ENCODE data around the gene SQSTM1. TPM values are rescaled to one million over a fixed set of nuclear protein-coding genes. Genes with fewer than 3 reads are reported as not detected.

Gene SQSTM1
- total RNA-seq, 1 donor from 2014 or later = 548 TPM

- DNase-seq (ENCODE audit: low read depth in 2 of 2) = no peak
Measured at GRCh38 chr5:179794575-179794974, 26.1 kb upstream of the SQSTM1 start.

GRCh38 chr5:179795049-179795862 lies 25.4 kb upstream of the SQSTM1 start:
- no peak for DNase-seq (ENCODE audit: low read depth in 2 of 2)

GRCh38 chr5:179795863-179796833 lies 24.6 kb upstream of the SQSTM1 start:
- peak; percentile 86 for DNase-seq (ENCODE audit: low read depth in 2 of 2)

- no peak for DNase-seq (ENCODE audit: low read depth in 2 of 2)
Measured at GRCh38 chr5:179796877-179797608, 23.7 kb upstream of the SQSTM1 start.

GRCh38 chr5:179797741-179798140 lies 23.0 kb upstream of the SQSTM1 start:
- no peak for DNase-seq (ENCODE audit: low read depth in 2 of 2)

GRCh38 chr5:179798144-179798770 lies 22.4 kb upstream of the SQSTM1 start:
- DNase-seq (ENCODE audit: low read depth in 2 of 2) = no peak

- no peak for DNase-seq (ENCODE audit: low read depth in 2 of 2)
Measured at GRCh38 chr5:179798771-179799643, 21.7 kb upstream of the SQSTM1 start.

GRCh38 chr5:179799644-179799973 lies 21.1 kb upstream of the SQSTM1 start:
- DNase-seq (ENCODE audit: low read depth in 2 of 2) = no peak

- DNase-seq (ENCODE audit: low read depth in 2 of 2) = no peak
Measured at GRCh38 chr5:179800071-179800695, 20.5 kb upstream of the SQSTM1 start.

- DNase-seq (ENCODE audit: low read depth in 2 of 2) = no peak
Measured at GRCh38 chr5:179800696-179801201, 20.0 kb upstream of the SQSTM1 start.

- peak; percentile 74 to 87 for DNase-seq (ENCODE audit: low read depth in 2 of 2)
Measured at GRCh38 chr5:179801304-179802206, 19.1 kb upstream of the SQSTM1 start.

GRCh38 chr5:179802207-179802883 lies 18.4 kb upstream of the SQSTM1 start:
- no peak for DNase-seq (ENCODE audit: low read depth in 2 of 2)

- DNase-seq (ENCODE audit: low read depth in 2 of 2) = no peak
Measured at GRCh38 chr5:179802950-179803562, 17.6 kb upstream of the SQSTM1 start.

- DNase-seq (ENCODE audit: low read depth in 2 of 2) = peak in 1 of 2 donors; percentile 48
Measured at GRCh38 chr5:179803651-179804554, 16.8 kb upstream of the SQSTM1 start.

GRCh38 chr5:179804555-179804947 lies 16.2 kb upstream of the SQSTM1 start:
- DNase-seq (ENCODE audit: low read depth in 2 of 2) = no peak

- no peak for DNase-seq (ENCODE audit: low read depth in 2 of 2)
Measured at GRCh38 chr5:179805070-179805528, 15.6 kb upstream of the SQSTM1 start.

Data from lung microvascular endothelial cell (primary cell).